G401 (cell line): ENCODE results near the gene BMERB1. TPM values are rescaled to one million over a fixed set of nuclear protein-coding genes. Genes with fewer than 3 reads are reported as not detected.
"Not testable (repeated sequence)": the region's sequence is repeated elsewhere in the genome, so short reads cannot be mapped to it uniquely, and the experiment has no call there.

Source experiments
- DNase-seq: peaks from one replicate; pipeline ENCODE4 v3.0.0-alpha.2; 2015; ENCODE audit warnings: low spot score
- in situ Hi-C: cut with HindIII; loops from 2 replicates; pipeline ENCODE4 v1.10.0; 2016; ENCODE audit warnings: low sequenced_read_pairs, mixed read lengths
- total RNA-seq: library from RNA; depleted of rRNA; stranded (reverse); fragments of >200 nt; shearing (Covaris generic); gene quantifications from 2 replicates; pipeline ENCODE4 v1.2.3, GENCODE V29; 2014

BMERB1 gene
- total RNA-seq, 1 experiment from 2014 or later: 32.9 TPM

- DNase-seq: no peak
- in situ Hi-C loops: no loop called here
Measured at GRCh38 chr16:15571557-15571956, 137.2 kb downstream of the BMERB1 start.

GRCh38 chr16:15572329-15573001, 138.1 kb downstream of the BMERB1 start:
- DNase-seq: no peak
- in situ Hi-C loops: no loop called here

DNA sequence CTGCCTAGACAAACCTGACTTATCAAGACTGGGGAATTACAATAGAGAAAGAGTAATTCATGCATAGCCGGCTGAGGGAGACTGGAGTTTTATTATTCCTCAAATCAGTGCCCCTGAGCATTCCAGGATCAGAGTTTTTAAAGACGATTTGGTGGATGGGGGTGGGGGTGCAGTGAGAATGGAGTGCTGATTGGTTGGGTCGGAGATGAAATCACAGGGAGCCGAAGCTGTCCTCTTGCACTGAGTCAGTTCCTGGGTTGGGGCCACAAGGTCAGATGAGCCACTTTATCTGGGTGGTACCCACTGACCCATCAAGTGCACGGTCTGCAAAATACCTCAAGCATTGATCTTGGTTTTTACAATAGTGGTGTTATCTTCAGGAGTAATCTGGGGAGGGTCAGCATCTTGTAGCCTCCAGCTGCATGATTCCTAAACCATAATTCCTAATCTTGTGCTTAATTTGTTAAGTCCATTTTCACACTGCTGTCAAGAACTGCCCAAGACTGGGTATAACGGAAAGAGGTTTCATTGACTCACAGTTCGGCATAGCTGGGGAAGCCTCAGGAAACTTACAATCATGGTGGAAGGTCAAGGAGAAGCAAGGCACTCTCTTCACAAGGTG, 139.0 kb downstream of the BMERB1 start:
- DNase-seq: no peak
- in situ Hi-C loops: no loop called here

GRCh38 chr16:15573896-15574613, 139.7 kb downstream of the BMERB1 start:
- DNase-seq, in situ Hi-C loops: not testable (repeated sequence)

DNA sequence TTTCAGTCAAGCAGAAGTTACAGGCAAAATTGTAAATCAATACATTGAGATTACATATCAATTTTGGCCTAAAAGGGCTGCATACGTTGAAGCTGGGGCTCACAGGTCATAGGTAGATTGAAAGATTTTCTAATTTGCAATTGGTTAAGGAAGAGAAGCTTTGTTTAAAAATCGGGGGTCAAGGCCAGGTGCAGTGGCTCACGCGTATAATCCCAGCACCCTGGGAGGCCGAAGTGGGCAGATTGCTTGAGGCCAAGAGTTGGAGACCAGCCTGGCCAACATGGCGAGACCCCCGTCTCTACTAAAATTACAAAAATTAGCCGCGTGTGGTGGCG, 140.2 kb downstream of the BMERB1 start:
- in situ Hi-C loops: no loop called here
- DNase-seq: no peak

- in situ Hi-C loops: no loop called here
Measured at GRCh38 chr16:15575293-15576049, 141.1 kb downstream of the BMERB1 start.

DNA sequence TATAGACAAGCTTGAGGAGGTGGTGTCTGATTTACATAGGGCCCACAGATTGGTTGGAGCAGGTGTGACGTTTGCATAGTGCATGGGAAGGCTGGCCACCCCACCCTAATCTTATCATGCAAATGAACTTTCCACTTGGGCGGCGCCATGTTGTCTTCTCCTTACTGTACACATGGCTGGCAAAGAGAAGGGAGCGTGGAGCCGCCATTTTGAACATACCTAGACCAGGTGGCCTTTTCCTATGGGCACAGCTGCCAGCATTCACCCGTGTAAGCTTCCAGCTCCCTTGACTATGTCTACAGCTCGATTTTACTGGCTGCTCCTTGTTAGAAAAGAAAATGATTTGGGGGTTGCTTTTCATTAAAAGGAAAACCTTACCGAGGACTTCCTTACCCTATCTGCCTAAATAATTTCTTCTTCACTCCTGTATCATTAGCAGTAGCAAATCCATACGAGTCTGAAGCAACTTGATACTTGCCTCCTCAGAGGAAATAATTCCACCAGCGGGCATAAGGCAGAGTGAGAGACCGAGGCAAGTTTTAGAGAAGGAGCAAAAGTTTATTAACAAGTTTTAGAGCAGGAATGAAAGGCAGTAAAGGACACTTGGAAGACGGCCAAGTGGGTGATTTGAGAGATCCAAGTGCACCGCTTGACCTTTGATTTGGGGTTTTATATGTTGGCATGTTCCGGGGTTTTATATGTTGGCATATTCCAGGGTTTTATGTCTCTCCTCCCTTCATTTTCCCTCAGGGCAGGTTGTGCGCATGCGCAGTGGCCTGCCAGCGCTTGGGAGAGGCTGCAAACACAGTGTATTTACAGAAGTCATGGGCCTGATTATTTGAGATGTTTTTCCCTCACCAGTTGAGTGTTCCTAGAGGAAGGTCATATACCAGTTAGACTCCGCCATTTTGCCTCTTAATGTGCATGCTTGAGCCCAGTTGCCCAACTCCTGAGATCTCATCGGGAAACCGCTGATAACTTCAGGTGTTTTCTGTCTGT, 142.9 kb downstream of the BMERB1 start:
- in situ Hi-C loops: no loop called here
- DNase-seq: no peak

More at GRCh38 chr16:15575293-15576049, 141.1 kb downstream of the BMERB1 start:
- DNase-seq: no peak

GRCh38 chr16:15578824-15579223, 144.4 kb downstream of the BMERB1 start:
- in situ Hi-C loops: no loop called here
- DNase-seq: no peak

- DNase-seq: no peak
- in situ Hi-C loops: no loop called here
Measured at GRCh38 chr16:15581127-15581815, 146.9 kb downstream of the BMERB1 start.

DNA sequence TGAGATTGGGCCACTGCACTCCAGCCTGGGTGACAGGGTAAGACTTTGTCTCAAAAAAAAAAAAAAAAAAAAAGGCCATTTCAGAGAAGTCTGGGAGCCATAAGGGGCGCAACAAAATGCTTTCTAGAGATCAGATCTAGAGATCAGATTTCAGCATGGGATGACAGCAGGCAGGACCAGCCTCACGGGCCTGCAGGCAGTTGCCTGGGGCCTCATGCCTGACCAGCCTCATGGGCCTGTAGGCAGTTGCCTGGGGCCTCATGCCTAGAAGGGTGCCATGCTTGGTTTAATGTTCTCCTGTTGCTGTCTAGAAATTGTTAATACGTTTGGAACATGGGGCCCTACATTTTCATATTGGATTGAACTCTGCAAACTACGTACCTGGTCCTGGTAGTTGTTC, 149.1 kb downstream of the BMERB1 start:
- DNase-seq: no peak
- in situ Hi-C loops: no loop called here

GRCh38 chr16:15585956-15586355, 151.6 kb downstream of the BMERB1 start:
- no peak for DNase-seq
- in situ Hi-C loops: no loop called here

GRCh38 chr16:15586716-15587115, 152.3 kb downstream of the BMERB1 start:
- in situ Hi-C loops: no loop called here
- no peak for DNase-seq

DNA sequence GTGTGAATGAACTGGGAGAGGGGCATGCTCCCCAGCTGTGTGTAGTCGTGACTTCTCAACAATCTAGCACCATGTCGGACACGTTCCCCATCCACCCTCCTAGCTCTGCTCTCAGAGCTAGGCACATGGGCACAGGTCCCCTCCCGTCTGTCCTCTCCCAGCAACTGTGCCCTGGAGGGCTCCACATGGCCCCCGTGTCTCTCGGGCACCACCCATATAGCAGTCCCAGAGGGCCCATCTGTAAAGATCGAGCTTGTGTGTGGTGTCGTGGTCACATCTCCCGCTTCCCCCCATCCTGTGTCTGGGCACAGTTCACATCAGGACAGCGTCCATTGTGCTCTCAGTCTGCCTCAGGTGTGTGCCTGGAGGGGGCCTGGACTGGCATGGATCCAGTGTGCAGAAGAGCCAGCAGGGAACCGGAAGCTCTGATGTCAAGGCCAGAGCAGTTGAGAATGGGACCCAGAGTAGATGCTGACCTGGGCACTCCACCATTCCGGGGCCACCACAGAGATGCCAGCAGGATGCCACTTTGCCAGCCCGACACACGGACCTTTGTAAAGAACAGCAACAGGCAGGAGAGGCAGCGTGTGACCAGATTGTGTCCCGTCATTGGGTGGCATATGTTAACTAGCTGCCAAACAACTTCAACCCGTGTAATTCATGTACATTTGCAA, 152.9 kb downstream of the BMERB1 start:
- in situ Hi-C loops: no loop called here
- DNase-seq: no peak

- in situ Hi-C loops: no loop called here
- peak; percentile 39 for DNase-seq
Measured at GRCh38 chr16:15592324-15592723, 157.9 kb downstream of the BMERB1 start.

DNA sequence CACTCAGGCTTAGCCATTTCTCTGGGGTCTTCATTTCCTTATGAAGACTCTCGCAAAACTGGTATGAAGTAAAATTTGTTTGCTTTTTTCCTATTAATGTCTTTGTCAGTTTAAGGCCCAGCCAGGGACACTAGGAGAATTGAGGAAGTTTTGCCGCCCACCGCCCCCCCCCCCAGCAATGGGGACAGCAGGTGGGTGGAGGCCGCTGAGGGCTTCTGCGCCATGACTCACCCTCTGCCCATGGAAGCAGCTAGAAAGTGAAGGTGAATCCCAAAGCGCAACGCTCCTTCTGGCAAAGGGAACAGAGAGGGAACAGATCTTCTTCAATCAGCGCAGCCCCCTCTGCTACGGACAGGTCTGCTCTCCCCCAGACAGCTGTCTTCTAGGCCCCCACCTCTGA, 158.8 kb downstream of the BMERB1 start:
- DNase-seq: no peak
- in situ Hi-C loops: no loop called here

GRCh38 chr16:15594711-15595320, 160.4 kb downstream of the BMERB1 start:
- in situ Hi-C loops: no loop called here
- no peak for DNase-seq

- in situ Hi-C loops: no loop called here
- DNase-seq: no peak
Measured at GRCh38 chr16:15597135-15597534, 162.7 kb downstream of the BMERB1 start.
